ENCODE results near the gene ADCY1.
"Not testable (repeated sequence)": the region's sequence is repeated elsewhere in the genome, so short reads cannot be mapped to it uniquely, and the experiment has no call there.

Gene ADCY1

DNA sequence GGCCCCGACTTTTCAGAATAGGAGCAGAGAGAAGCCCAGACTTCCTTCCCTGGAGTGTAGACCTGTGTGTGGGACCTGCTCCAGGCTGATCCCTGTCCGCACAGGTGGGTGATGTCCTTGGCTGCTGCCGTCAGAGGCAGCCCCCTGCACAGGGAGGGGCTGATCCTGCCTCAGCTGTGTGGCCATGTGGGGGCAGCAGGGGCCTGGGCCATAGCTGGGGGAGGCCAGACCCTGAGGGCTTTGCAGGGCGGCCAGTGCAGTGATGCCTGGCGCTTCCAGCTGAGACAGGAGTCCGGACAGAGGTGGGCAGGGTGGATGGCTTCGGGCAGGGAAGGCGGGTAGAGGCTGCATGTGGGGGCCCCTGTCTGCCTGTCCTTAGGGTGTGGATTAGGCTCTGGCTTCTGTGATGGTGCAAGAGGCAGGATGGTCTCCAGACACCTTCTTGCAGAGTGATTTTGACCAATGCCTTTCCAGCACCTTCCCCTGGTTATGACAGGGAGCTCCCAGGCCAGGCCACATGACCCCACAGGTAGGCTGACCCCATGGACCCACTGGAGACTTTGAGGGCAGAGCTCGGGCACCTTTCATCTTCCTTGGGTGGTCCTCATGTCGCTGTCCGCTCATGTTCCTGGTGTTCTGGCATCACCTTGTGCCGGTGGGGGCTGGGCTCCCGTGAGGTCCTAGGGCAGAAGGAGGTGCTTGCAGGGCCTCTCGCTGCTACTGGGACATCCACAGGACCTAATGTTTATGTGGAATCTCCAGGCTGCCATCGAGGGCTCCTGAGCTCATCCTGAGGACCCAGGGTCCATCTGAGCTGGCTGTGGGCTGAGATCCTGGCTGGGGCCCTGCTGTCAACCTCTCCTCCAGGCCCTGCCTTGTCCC lies 141.5 kb downstream of the ADCY1 start:
- DNase-seq: no peak

GRCh38 chr7:45716380-45717203 lies 142.4 kb downstream of the ADCY1 start:
- no peak for DNase-seq

DNA sequence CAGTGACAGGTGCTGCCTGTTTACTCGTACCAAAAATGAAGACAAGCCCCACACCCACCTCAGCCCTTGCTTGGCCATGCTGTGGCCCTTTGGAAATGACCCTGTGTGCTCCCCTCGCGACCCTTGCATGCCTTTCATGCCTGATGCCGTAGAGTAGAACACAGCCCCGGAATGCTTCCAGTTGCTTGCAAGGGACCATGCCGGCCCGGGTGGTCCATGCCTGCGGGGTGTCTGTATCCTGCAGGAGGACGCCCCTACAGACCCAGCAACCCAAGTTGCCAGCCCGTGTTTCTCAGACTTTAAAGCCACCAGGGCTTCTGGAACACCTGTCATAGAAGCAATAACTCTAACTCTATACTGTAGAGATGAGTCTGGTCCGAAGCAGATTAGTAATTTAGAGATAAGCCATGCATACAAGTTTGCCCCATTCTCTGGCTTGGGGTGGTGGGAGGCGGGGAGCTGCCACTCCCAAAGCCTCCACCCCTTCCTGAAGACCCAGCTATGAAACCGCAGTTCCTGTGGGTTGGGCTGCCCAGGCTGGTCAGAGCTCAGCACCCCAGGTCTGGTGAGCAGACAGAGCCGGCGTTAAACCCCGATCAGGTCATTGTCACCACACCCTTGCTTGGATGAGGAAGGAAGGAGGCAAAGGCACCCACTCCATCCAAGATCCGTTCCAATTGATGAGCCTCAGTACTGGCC lies 143.5 kb downstream of the ADCY1 start:
- DNase-seq: no peak

- no peak for DNase-seq
Observed at GRCh38 chr7:45718464-45719330, 144.5 kb downstream of the ADCY1 start.

- DNase-seq: no peak
Observed at GRCh38 chr7:45720989-45721388, 146.8 kb downstream of the ADCY1 start.

DNA sequence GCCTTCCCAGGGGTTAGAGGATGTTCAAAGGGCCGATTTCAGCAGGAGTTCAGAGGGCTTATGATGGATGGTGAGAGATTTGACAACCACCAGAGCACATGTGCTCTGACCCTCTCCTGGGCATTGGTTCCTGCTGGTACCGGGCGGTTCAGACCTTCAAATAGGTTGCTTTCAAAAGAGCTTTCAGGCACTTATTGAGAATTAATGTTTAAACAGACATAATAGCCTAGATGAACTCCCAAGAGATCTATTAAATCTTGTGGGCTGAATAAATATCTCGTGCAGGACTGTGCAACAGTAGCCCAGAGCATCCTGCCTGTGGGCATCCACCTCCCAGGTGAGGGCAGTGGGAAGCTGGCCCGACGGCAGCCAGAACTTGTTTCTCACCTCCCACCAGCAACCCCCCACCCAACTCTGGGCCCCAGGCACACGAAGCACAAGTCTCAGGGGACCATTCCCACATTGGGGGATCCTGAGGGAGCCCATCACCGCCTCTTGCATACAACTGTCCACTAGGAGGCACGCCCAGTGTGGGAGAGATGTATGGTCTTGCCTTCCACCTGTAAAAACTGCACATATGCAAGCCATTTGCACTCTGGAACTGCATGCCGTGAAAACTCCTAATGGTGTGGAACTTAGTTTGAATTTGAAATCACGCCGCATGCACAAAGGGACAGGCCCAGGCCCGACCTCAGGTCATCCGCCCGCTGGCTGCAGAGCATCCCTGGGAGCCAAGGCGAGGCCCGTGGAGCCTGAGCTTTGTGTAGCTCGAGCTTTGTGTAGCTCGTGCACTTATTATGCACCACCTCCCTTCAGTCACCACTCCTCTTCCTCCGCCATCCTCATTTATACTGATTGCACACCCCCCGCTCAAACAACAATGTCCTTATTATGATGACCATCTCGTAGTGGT lies 147.8 kb downstream of the ADCY1 start:
- no peak for DNase-seq

DNA sequence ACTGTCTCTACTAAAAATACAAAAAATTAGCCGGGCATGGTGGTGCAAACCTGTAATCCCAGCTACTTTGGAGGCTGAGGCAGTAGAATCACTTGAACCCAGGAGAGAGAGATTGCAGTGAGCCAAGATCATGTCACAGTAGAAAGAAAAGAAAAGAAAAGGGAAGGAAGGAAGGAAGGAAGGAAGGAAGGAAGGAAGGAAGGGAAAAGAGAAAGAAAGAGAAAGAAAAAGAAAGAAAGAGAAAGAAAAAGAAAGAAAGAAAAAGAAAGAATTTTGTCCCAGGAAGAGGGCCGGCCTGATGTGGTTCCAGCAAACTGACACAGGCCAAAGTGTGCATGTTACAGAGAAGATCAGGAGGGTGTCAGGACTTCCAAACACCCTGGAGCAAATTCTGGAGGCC lies 151.1 kb downstream of the ADCY1 start:
- not testable (repeated sequence) for DNase-seq

- no peak for DNase-seq
Observed at GRCh38 chr7:45726883-45727282, 152.7 kb downstream of the ADCY1 start.

GRCh38 chr7:45731692-45732443 lies 157.7 kb downstream of the ADCY1 start:
- DNase-seq: not testable (repeated sequence)

DNA sequence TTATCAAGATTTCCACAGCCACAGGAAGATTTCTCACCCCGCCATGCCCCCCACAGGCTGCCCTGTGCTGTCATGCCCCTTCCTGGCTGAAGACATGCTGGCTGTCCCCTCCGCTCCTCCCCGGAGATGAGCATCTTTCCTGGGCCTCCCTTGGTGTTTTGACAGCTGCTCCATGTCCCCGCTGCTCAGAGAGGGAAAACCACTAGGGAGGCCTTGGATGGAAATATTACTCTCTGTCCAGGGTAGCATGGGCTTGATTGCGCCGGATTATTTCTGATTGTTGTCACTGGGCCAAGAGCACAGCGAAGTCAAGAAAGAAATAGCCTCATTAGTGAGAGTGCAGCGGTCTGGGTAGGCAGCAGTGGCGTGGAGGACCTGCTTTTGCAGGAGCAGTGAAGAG lies 164.8 kb downstream of the ADCY1 start:
- not testable (repeated sequence) for DNase-seq

GRCh38 chr7:45740573-45740972 lies 166.4 kb downstream of the ADCY1 start:
- not testable (repeated sequence) for DNase-seq

DNA sequence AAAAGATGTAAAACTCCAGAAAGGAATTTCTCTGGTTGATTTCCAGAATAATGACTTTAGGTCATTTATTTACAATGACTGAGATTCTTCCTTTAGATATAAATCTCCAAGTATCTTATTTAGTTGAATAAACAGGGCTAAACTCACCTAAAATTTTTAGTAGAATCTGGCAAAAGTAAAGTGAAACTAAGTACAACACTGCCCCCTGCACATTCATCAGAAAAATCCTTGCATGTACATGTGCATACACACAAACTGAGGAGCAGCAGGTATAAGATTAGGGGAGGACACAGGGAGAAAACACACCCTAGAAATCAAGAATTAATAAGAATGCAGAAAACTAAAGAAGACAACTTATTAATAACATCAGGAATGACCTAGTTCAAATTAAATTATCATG lies 174.8 kb downstream of the ADCY1 start:
- DNase-seq: peak; percentile 2

- not testable (repeated sequence) for DNase-seq
Observed at GRCh38 chr7:45751352-45751751, 177.2 kb downstream of the ADCY1 start.

GRCh38 chr7:45756333-45756732 lies 182.2 kb downstream of the ADCY1 start:
- not testable (repeated sequence) for DNase-seq

- DNase-seq: peak; percentile 23
Observed at GRCh38 chr7:45756757-45757156, 182.6 kb downstream of the ADCY1 start.

- DNase-seq: not testable (repeated sequence)
Observed at GRCh38 chr7:45759464-45759863, 185.3 kb downstream of the ADCY1 start.

DNA sequence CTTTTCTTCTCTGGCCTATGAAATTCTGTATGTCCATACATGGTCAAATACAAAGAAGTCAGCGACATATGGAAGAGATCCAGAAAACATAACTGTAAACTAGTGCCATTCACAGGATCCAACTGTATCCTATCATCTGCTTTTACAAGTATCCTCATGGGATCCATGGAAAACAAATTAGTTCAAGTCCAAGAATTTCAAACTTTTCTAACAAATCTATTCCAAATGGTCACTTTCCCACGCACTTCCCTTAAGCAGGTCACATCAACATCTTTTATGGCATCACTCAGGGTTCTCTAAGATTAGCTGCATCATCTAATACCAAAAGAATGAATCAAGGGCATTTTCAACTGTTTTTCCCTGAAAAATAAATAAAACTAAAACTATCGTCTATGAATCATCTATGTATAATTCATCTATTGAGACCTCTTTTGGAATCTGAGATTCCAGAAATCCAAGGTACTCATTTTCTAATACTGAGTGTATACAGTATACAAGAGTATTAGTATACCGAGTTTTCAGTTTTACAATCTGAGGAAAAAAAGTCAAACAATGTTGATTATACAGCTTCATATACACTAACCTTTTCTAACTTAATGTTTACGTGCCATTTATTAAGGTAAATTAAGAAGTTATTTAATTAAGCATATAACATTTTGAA lies 187.5 kb downstream of the ADCY1 start:
- not testable (repeated sequence) for DNase-seq

DNA sequence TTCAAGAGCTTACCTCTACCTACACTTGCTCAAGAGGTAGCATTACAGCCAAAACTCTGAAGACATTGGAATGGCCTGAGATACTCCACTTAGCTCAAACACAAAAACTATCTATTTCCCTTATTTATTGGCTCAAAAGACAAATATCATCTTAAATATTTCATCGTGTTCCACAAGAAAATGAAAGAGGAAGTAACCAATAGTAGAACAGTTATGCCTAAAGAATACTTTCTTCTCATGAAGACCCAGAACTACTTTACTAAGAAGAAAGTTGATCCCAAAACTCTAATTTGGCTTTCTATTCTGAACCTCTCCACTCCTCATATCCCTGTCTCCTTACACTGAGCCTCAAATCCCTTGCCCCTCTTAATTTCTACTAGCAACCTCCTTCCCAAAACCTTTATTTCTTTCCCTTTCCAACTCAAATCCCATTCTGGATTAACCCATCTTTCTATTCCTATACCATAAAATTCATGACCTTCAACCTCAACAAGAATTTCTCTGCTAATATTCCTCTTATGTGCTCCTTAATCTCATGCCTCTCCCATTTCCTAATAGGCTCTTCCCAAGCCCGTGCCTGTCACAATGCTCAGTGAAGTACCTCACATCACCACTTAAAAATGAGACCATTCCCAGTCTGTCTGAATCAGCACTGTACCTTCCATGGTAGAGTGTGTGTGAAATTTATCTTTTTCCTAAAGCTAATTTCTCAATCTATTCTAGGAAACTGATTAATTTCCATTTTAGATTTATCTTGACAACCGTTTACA lies 188.2 kb downstream of the ADCY1 start:
- not testable (repeated sequence) for DNase-seq
